Activated T-helper 2 cell treated with anti-CD3 and anti-CD28 coated beads, Interferon-gamma antibody, Interleukin-2, Interleukin-4, amounts not matched to agents 10 μg/mL and 5 μg/mL and 100 μg/mL, durations not matched to agents 14 hours and 24 hours and 36 hours (primary cell): ENCODE measurements around the gene MSANTD2. TPM values are rescaled to one million over a fixed set of nuclear protein-coding genes. Genes with fewer than 3 reads are reported as not detected.

Experiments used
- DNase-seq: peaks from one replicate; pipeline ENCODE4 v3.0.0; 2021; ENCODE audit warnings: low spot score
- H3K27ac Mint-ChIP-seq: one replicate; pipeline ENCODE4 v1.8.0; 2021; ENCODE audit warnings: mixed read lengths
- H3K27me3 Mint-ChIP-seq: one replicate; pipeline ENCODE4 v1.8.0; 2021; ENCODE audit warnings: low read depth, mixed read lengths
- H3K36me3 Mint-ChIP-seq: one replicate; pipeline ENCODE4 v1.8.0; 2021; ENCODE audit warnings: low read depth, mixed read lengths
- H3K4me1 Mint-ChIP-seq: one replicate; pipeline ENCODE4 v1.8.0; 2021; ENCODE audit warnings: low read depth, mixed read lengths
- H3K4me3 Mint-ChIP-seq: one replicate; pipeline ENCODE4 v1.8.0; 2021; ENCODE audit warnings: low read depth, mild to moderate bottlenecking, moderate library complexity, mixed read lengths
- H3K9me3 Mint-ChIP-seq: one replicate; pipeline ENCODE4 v1.8.0; 2021; ENCODE audit warnings: mixed read lengths
- intact Hi-C: fragments of 100-400 bp; cut with micrococcal nuclease; formaldehyde crosslinking; loops from one replicate; pipeline ENCODE4 v1.15.1; 2023
- total RNA-seq: library from RNA; stranded (reverse); gene quantifications from 2 replicates; pipeline ENCODE4 v1.2.3, GENCODE V29; 2022

MSANTD2 gene
- total RNA-seq, 1 donor from 2014 or later: 10.5 TPM

- H3K27me3 Mint-ChIP-seq: peaks cover 47% of the 10 kb centered on the region
- no peak for DNase-seq
- peak overlapping the region; percentile 68 for H3K4me3 Mint-ChIP-seq
- no peaks in the 10 kb centered on the region for H3K36me3 Mint-ChIP-seq
- no peak overlapping the region for H3K27ac Mint-ChIP-seq
- no peaks in the 10 kb centered on the region for H3K9me3 Mint-ChIP-seq
- H3K4me1 Mint-ChIP-seq: peaks cover 14% of the 10 kb centered on the region
- intact Hi-C loops: loop anchor here (2.0 to 5.0 kb wide), 2 partner anchors 73 to 419 kb away; partner anchors contain the start of gene ESAM
Measured at GRCh38 chr11:124835918-124836317, 35.7 kb upstream of the MSANTD2 start.

- peaks cover 41% of the 10 kb centered on the region for H3K27me3 Mint-ChIP-seq
- no peaks in the 10 kb centered on the region for H3K9me3 Mint-ChIP-seq
- no peak overlapping the region for H3K27ac Mint-ChIP-seq
- H3K4me1 Mint-ChIP-seq: peaks cover 11% of the 10 kb centered on the region
- intact Hi-C loops: loop anchor here (5.0 kb wide), 1 partner anchor 417 kb away; no protein-coding TSS in a partner anchor
- no peaks in the 10 kb centered on the region for H3K36me3 Mint-ChIP-seq
- no peak for DNase-seq
- H3K4me3 Mint-ChIP-seq: no peak overlapping the region
Measured at GRCh38 chr11:124834526-124835180, 34.4 kb upstream of the MSANTD2 start.

DNA sequence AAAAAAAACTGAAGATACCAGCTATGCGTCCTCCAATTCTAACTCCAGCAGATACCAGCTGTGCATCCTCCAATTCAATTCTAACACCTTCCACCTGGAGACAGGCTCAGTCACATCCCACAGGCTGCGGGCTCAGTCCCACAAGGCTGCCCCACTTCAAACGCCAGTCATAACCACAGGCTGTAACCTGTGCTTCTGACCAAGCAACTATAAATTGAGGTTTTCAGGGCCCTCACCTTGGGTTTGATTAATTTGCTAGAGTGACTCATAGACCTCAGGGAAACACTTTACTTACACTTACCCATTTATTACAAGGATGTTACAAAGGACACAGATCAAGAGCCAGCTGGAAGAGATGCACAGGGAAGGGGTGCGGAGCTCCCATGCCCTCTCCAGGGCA lies 32.4 kb upstream of the MSANTD2 start:
- peaks cover 11% of the 10 kb centered on the region for H3K4me1 Mint-ChIP-seq
- peaks cover 28% of the 10 kb centered on the region for H3K27me3 Mint-ChIP-seq
- H3K4me3 Mint-ChIP-seq: no peak overlapping the region
- no peaks in the 10 kb centered on the region for H3K9me3 Mint-ChIP-seq
- no peak overlapping the region for H3K27ac Mint-ChIP-seq
- H3K36me3 Mint-ChIP-seq: no peaks in the 10 kb centered on the region
- no peak for DNase-seq
- intact Hi-C loops: no loop called here

- no peaks in the 10 kb centered on the region for H3K9me3 Mint-ChIP-seq
- intact Hi-C loops: no loop called here
- DNase-seq: no peak
- H3K27me3 Mint-ChIP-seq: peaks cover 30% of the 10 kb centered on the region
- no peak overlapping the region for H3K27ac Mint-ChIP-seq
- H3K36me3 Mint-ChIP-seq: no peaks in the 10 kb centered on the region
- H3K4me1 Mint-ChIP-seq: peaks cover 6% of the 10 kb centered on the region
- no peak overlapping the region for H3K4me3 Mint-ChIP-seq
Measured at GRCh38 chr11:124831897-124832296, 31.7 kb upstream of the MSANTD2 start.

GRCh38 chr11:124830749-124831148 lies 30.5 kb upstream of the MSANTD2 start:
- H3K36me3 Mint-ChIP-seq: no peaks in the 10 kb centered on the region
- intact Hi-C loops: no loop called here

DNA sequence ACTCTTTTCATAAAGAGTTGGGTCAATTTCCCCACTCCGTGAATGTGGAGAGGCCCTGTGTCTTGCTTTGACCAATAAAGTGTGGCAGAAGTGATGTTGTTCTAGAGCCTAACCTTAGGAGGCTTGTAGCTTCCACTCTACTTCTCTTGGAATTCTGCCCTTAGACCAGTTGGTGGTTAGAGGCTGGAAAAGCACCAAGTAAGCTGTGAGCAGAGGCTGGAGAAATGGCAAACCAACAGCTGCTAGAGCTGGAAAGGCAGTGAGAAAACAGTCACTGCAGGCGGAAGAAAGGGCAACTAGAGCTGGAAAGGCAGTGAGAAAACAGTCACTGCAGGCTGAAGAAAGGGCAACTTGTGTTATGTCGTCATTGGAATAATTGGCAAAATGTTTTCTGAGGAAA lies 29.8 kb upstream of the MSANTD2 start:
- Mint-ChIP-seq H3K27ac (no peak overlapping the region), H3K9me3 (no peaks in the 10 kb centered on the region), H3K4me3 (no peak overlapping the region), H3K36me3 (no peaks in the 10 kb centered on the region), H3K4me1 (no peaks in the 10 kb centered on the region), H3K27me3 (peaks cover 25% of the 10 kb centered on the region)
- no peak for DNase-seq
- intact Hi-C loops: no loop called here

More at GRCh38 chr11:124830749-124831148, 30.5 kb upstream of the MSANTD2 start:
- no peak for DNase-seq
- Mint-ChIP-seq H3K27ac (no peak overlapping the region), H3K4me1 (no peaks in the 10 kb centered on the region), H3K4me3 (no peak overlapping the region), H3K27me3 (peaks cover 28% of the 10 kb centered on the region), H3K9me3 (no peaks in the 10 kb centered on the region)

DNA sequence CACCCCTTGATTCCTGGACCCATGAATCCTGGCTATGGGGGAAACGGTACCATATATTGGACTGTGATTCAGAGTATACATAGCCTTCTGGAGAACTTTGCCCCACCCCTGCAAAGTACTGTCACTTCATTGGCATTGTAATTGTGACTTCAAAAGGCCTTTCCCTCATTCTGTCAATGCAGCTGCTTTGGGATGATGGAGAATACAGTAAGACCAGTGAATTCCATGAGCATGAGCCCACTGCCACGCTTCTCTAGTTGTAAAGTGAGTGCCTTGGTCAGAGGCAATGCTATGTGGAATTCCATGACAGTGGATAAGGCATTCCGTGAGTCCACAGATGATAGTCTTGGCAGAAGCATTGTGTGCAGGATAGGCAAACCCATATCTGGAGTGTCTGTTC lies 25.7 kb upstream of the MSANTD2 start:
- DNase-seq: no peak
- Mint-ChIP-seq H3K9me3 (no peaks in the 10 kb centered on the region), H3K27ac (no peak overlapping the region), H3K36me3 (no peaks in the 10 kb centered on the region), H3K4me3 (no peak overlapping the region), H3K27me3 (peaks cover 19% of the 10 kb centered on the region), H3K4me1 (no peaks in the 10 kb centered on the region)
- intact Hi-C loops: no loop called here

DNA sequence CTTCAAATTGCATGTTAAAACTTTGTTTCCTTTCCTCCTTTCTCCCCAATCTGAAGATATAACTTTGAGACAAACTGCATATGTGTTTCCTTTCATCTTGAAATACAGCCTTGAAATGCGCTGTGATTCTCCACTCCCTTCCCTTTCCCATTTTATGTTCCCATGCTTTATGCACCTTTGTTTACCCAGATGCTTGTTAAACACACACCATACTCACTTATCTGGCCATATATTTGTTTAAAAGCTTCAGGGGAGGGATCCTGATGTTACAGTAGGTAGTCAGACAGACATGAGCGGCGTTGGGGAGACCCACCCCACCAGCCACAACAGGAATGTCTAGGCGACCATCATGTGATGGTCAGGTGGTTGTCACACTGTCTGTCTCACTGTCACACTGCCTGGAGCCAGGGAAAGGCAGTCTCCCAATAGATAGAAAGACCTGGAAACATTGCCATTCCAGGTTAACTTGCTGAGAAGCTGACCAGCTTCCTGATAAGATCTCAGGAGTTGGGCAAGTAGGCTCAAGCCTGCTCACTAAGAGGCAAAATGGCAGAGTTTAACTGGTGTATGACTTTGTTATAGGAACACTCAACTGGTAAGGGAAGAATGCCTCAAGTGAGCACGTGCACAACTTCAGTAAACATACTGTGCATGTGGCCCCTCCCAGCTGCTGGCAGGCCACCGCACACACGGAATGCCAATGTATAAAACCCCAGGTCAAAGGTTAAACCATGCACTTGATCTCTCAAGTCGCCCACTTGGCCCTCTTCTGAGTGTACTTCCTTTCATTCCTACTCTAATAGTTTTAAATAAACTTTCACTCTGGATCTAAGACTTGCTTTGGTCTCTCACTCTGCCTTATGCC lies 23.5 kb upstream of the MSANTD2 start:
- Mint-ChIP-seq H3K27me3 (peaks cover 16% of the 10 kb centered on the region), H3K36me3 (no peaks in the 10 kb centered on the region), H3K4me1 (no peaks in the 10 kb centered on the region)

DNA sequence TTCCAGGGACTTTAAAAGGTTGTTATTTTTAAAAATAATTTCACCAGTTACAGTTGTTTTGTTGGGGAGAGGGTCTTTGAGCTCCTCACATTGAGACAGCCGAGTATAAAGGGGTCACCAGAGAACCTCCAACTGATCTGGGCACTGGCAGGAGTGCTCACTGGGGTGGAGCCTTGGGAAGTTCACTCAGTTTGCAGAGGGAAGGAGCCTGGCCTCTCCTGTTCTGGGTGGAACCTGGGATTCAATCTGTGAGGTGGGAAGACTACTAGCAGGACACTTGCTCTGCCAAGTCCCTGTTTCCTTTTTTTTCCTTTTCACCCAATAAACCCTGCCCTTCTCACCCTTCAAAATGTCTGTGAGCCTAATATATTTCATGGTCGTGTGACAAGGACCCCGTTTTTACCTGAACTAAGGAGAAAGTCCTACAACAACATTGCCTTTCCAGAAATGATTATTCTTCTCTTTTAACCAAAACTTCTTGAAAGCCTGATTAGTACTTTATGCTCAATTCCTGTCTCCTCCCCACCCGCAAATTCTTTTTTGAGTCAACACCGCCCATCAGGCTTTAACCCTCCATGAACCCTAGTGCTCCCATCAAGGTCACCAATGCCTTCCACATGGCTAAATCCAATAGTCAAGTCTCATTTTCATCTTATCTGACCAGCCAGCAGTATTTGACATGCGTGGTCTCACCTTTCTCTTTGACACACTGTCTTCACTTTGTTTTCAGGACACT lies 22.0 kb upstream of the MSANTD2 start:
- Mint-ChIP-seq H3K4me3 (no peak overlapping the region), H3K27ac (no peak overlapping the region), H3K4me1 (no peaks in the 10 kb centered on the region), H3K36me3 (no peaks in the 10 kb centered on the region), H3K9me3 (no peaks in the 10 kb centered on the region), H3K27me3 (peaks cover 19% of the 10 kb centered on the region)
- DNase-seq: no peak
- intact Hi-C loops: no loop called here

More for the DNA sequence above, 23.5 kb upstream of the MSANTD2 start:
- H3K9me3 Mint-ChIP-seq: no peaks in the 10 kb centered on the region
- H3K4me3 Mint-ChIP-seq: no peak overlapping the region
- no peak overlapping the region for H3K27ac Mint-ChIP-seq
- intact Hi-C loops: no loop called here
- DNase-seq: no peak

DNA sequence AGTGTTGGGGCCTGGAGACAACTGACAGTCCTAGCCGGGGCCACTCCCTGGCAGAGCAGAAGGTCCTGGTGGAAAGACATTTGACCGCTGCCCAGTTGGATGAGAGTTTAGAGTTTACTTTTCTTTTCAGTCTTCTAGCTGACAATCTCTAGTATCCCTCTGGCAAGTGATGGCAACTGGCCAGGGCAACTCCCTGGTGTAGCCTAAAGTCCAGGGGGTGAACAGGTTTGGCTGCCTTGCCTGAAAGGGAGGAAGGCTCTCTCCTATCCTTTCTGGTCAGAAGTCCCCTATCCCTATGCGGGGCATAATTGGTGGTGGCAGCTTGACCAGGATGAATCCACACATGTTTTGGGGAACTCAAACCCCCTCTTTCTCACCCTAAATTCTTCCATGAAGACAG lies 16.8 kb upstream of the MSANTD2 start:
- Mint-ChIP-seq H3K9me3 (no peaks in the 10 kb centered on the region), H3K4me3 (no peak overlapping the region), H3K4me1 (peaks cover 2% of the 10 kb centered on the region), H3K27ac (no peak overlapping the region), H3K36me3 (no peaks in the 10 kb centered on the region), H3K27me3 (peaks cover 33% of the 10 kb centered on the region)
- DNase-seq: no peak
- intact Hi-C loops: no loop called here

DNA sequence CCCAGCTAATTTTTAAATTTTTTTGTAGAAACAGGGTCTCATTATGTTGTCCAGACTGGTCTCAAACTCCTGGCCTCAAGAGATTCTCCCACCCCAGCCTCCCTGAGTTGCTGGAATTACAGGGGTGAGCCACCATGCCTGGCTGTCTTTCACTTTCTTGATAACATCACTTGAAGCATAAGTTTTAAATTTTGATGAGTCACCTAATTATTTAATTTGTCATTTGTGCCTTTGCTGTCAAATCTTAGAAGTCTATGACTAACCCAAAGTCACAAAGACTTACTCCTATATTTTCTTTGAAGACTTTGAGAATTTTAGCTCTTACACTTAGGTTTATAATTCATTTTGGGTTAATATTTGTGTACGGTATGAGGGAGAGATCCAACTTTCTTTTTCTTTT lies 14.5 kb upstream of the MSANTD2 start:
- no peak for DNase-seq
- Mint-ChIP-seq H3K9me3 (no peaks in the 10 kb centered on the region), H3K27me3 (peaks cover 39% of the 10 kb centered on the region), H3K4me1 (peaks cover 2% of the 10 kb centered on the region), H3K27ac (no peak overlapping the region), H3K4me3 (no peak overlapping the region), H3K36me3 (no peaks in the 10 kb centered on the region)
- intact Hi-C loops: no loop called here

GRCh38 chr11:124812876-124813275 lies 12.7 kb upstream of the MSANTD2 start:
- peaks cover 2% of the 10 kb centered on the region for H3K4me1 Mint-ChIP-seq
- intact Hi-C loops: no loop called here
- H3K4me3 Mint-ChIP-seq: no peak overlapping the region
- H3K27ac Mint-ChIP-seq: no peak overlapping the region
- DNase-seq: no peak
- H3K36me3 Mint-ChIP-seq: no peaks in the 10 kb centered on the region
- peaks cover 36% of the 10 kb centered on the region for H3K27me3 Mint-ChIP-seq
- no peaks in the 10 kb centered on the region for H3K9me3 Mint-ChIP-seq
